Activated T-cell treated with anti-CD3 and anti-CD28 coated beads for 1 hour (primary cell): ENCODE measurements around the gene RB1.
"Not testable (repeated sequence)": the region's sequence is repeated elsewhere in the genome, so short reads cannot be mapped to it uniquely, and the experiment has no call there.

Source experiments
- DNase-seq: peaks from one replicate; pipeline ENCODE4 v3.0.0-alpha.2; 2020; ENCODE audit warnings: low read depth

RB1 gene

DNA sequence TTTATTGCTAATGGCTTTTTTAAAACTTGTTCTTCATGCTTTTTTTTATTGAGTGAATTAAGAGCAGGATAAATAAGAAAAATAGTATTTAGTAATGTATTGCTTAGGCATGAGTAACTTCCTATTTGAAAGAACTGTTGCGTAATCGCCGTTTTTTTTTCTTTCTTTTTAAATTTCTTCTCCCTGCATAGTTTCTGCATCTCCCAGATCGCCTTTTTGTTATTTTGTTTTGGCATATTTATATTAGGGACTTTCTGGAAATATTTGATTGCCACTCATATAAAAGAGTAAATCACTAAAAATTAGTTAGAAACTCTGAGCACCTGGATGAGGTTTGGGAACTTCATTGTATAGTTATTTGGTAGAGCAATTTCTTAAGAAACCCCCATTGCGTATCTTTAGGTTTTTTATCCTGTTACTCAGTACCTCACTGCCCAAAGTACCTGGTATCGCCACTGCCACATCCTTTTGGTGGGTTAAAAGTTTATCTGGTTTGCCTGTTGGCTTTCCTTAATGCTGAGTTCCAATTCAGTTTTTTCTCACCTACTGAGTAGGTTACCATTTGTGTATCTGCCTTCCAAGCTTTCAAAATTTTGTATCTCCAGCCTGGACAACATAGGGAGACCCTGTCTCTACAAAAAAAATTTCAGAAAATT, 145.5 kb downstream of the RB1 start:
- no peak for DNase-seq

GRCh38 chr13:48449656-48450055, 146.1 kb downstream of the RB1 start:
- DNase-seq: no peak

DNA sequence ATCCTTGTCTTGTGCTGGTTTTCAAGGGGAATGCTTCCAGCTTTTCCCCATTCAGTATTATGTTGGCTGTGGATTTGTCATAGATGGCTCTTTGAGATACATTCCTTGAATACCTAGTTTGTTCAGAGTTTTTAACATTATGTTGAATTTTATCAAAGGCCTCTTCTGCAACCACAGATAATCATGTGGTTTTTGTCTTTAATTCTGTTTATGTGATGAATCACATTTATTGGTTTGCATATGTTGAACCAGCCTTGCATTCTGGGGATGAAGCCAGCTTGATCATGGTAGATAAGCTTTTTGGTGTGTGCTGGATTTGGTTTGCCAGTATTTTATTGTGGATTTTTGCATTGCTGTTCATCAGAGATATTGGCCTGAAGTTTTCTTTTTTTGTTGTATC, 147.6 kb downstream of the RB1 start:
- DNase-seq: not testable (repeated sequence)

DNA sequence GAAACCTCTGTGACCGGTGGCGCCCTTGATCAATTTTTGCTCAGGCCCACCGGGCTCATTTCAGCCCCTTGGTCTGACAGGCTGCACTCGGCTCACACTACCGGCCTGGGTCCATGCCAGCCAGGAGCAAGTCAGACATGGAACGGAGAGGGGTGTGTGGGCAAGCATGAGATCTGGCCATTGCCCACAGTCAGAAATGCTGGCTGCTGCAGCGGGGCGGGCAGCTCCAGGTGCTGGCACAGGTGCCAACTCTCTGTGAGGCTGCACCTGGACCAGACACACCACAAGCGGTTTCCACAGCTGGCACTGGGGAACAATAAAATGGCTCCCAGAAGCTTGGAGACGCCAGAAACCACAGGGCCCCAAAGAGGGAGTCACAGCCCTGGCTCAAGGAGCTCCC, 153.0 kb downstream of the RB1 start:
- no peak for DNase-seq

DNA sequence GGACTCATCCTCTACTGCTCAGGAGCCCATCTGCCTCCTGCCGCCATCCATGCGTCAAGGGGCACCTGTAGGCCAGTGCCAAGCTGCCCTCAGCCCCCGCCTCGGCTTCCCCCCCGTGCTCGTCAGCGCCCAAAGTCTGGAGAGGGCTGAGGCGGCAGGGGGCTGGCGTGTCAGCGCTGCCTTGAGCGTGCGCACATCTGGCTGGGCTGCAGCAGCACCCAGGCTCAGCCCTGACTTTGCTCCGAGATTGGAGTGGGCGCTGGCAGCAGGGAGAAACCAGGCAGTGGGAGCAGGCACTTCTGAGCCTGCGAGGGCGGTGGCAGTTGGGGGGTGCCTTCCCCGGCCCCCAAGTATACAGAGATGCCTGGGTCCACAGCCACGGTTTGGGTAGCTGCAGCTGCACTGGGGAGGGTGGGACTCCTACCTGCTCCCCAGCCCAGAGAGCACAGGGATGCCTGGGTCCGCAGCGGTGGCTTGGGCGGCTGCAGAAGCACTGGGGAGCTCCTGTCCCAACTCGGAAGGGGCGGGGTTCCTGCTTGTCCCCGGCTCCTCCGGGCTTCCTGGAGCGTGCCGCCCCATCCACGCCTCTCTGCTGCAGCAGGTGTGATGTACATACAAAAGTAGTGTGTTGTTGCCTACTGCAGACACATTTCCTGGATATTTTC, 154.2 kb downstream of the RB1 start:
- DNase-seq: no peak

DNA sequence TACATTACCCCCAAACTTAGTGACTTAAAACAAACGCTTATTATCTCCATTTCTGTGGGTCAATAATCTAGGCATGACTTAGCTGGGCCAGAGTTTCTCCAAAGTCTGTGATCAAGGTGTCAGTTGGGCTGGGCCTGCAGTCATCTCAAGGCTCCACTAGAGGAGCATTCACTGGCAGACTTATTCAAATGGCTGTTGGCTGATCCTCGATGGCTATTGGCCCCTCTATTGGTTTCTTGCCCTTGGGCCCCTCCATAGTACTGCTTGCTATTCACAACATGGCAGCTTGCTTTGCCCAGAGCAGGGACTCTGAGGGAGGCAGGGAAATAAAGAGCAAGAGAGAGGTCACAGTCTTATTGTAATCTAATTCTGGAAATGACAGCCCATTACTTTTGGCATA, 171.7 kb downstream of the RB1 start:
- no peak for DNase-seq

DNA sequence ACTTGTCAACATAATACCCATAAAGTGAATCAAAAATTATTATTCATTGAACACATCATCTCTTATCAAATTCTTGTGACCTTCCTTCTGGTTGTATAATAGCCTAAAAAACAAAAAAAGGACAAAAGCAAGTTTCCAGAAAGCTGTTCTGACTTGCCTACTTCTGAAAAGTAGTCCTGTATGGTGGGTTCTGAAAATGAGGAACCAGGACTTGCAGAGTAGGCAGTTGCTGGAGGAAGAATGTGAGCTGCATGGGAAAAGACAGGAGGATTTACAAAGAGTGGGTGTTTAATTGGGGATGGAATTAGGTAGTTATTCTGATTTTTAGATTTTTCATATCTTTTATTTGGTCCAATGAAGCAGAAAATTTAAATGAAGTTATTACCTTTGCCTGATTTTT, 172.7 kb downstream of the RB1 start:
- DNase-seq: no peak

DNA sequence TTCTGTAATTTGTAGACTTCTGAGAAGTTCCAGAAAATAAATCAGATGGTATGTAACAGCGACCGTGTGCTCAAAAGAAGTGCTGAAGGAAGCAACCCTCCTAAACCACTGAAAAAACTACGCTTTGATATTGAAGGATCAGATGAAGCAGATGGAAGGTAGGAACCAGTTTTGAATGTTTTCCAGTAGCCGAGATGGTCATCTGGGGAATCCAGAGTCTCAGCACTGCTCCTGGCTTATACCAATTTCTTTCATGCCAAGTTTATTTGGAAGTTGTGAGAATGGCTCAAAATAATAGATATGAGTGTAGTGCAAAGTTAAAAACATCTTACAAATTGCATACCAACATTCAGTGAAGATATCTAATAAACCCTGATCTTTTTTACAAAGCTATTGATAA, 173.1 kb downstream of the RB1 start:
- no peak for DNase-seq

GRCh38 chr13:48477191-48477855, 173.8 kb downstream of the RB1 start:
- no peak for DNase-seq

DNA sequence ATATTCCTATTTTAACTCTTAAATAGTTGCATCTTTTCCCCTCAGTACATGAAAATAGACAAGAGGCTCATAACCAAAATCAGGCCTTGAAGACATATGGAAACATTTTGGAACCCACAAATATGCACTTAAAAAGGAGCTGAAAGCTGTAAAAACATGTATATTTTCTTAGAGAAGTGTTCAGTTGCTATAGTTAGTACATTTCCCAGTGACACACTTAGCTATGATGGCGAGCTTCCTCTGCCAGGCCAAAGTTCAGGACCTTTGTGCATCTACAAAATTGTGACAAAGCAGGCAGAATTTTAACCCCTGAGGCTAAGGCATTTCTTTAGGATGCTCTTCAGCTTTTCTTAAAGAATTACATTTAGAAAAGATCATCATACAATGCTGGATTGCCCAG, 174.8 kb downstream of the RB1 start:
- DNase-seq: no peak

GRCh38 chr13:48483575-48483974, 180.0 kb downstream of the RB1 start:
- DNase-seq: no peak

- DNase-seq: no peak
Measured at GRCh38 chr13:48485432-48485831, 181.9 kb downstream of the RB1 start.

- no peak for DNase-seq
Measured at GRCh38 chr13:48486362-48486761, 182.8 kb downstream of the RB1 start.

DNA sequence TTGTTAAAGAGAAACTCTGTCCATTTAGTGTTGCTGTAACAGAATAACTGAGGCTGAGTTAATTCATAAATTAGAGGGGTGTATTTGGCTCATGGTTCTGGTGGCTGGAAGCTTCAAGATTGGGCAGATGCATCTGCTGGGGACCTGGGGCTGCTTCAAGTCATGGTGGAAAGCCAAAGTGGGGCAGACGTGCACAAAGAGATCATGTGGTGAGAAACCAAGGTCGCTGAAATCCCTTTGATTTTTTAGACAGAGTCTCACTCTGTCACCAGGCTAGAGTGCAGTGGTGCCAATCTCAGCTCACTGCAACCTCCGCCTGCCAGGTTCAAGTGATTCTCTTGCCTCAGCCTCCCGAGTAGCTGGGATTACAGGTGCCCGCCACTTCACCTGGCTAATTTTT, 183.3 kb downstream of the RB1 start:
- DNase-seq: no peak

GRCh38 chr13:48487968-48488367, 184.4 kb downstream of the RB1 start:
- no peak for DNase-seq

- DNase-seq: no peak
Measured at GRCh38 chr13:48488995-48489394, 185.4 kb downstream of the RB1 start.

DNA sequence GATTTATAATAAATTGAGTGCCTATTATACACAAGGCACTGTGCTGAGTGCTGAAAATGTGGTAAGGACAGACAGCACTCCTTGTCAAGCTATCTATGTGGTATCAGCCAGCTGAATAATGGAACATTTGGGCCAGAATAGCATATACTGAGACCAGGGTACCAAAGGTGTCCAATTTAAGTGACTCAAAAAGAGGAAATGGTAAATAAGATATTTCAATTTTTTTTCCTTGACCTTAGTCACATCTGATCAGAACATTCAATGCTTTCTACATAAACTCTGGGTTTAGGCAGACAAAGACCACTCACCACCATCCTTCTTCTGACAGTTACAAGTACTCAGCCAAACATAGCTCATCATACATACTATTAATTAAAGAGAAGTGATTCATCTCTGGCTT, 186.1 kb downstream of the RB1 start:
- DNase-seq: no peak

- no peak for DNase-seq
Measured at GRCh38 chr13:48490241-48490640, 186.7 kb downstream of the RB1 start.

DNA sequence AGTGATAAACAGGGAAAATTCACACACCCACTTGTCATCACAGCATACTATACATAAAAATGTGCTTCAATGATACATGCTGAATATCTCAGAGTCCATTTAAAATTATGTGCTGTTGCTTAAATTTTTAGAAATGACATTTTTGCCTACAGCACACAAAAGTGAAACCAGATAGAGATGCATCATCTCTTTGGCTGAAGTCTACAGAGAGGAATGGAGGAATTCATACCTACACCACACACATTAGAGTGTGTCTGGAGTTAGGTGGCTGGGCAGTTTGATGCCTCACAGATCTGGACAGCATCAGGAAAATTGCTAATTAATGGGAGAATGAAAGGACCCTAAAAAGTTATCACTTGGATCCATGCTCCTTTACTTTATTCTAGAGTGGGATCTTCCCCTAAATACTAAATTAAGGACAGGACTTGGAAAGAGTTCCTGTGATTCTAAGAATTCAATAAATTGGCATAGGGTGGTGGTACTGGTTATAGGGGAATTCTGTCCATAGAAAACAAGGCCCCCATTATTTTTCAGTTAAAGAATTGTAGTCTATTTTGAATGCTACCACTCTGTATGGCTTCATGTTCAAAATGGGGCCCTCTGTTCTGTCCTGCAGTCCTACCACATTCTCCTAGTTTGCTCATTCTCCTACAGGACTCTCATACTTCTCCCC, 188.0 kb downstream of the RB1 start:
- DNase-seq: no peak

DNA sequence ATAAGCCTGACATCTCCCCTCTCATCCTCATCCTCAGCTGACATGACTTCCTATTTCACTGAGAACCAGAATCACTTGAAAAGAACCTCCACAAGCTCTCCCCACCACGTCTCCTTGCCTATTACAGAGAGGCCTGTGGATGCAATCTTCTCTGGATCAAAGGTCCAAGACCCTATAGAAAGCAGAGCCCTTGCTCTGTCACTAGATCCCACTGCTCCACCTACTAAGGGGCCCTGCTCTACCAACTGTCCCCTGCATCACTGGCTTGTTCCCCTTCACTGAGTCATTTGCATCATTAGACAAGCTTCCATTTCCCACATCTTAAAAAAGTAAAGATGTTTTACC, 188.5 kb downstream of the RB1 start:
- DNase-seq: no peak

DNA sequence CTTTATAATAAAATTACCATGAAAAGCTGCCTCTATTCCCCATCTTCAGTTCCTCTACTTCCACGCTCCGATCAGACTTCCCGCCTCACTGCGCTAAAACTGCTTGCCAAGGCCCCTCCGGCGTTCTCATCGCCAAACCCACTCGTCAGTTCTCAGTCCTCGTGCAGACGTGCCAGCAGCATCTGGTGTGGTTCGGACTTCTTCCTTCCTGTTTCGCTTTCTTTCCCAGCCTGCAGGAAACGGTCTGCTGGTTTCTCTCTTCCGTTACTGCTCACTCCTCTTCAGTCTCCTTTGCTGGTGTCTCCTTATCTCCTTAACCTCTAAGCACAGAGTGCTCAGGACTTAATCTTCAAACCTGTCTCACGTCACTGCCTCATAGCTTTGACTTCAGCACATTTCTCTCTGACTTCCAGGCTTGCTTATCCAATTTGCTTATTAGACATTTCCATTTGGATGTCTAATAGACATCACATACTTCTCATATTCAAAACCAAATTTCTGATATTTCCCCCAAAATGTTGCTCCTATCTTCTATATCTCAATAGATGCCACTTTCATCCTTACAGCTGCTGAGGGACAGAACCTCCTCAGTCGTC, 189.0 kb downstream of the RB1 start:
- DNase-seq: peak; percentile 41

- DNase-seq: no peak
Measured at GRCh38 chr13:48493066-48493765, 189.7 kb downstream of the RB1 start.
